BLaER1 treated with 17β-estradiol and CSF1 and Interleukin-3, amounts not matched to agents 10 nM and 100 nM (cell line): ENCODE measurements around the gene MYOZ3.
A peak's percentile ranks its signal among the peaks of the same experiment; 100 is the strongest.

Source experiments
- H3K27ac ChIP-seq, 11 experiments: shearing (Covaris generic); formaldehyde crosslinking; 2 replicates each; pipeline ENCODE4 v1.8.1; 2022
- H3K27me3 ChIP-seq, 11 experiments: shearing (Covaris generic); formaldehyde crosslinking; 2 replicates each; pipeline ENCODE4 v1.8.1; 2022
- H3K36me3 ChIP-seq, 11 experiments: shearing (Covaris generic); formaldehyde crosslinking; 2 replicates each; pipeline ENCODE4 v1.8.1; 2022
- H3K4me1 ChIP-seq, 10 experiments: shearing (Covaris generic); formaldehyde crosslinking; 2 replicates each; pipeline ENCODE4 v1.8.1; 2022
- H3K4me2 ChIP-seq, 11 experiments: shearing (Covaris generic); formaldehyde crosslinking; 2 replicates each; pipeline ENCODE4 v1.8.1; 2022
- H3K4me3 ChIP-seq, 10 experiments: shearing (Covaris generic); formaldehyde crosslinking; 2 replicates each; pipeline ENCODE4 v1.8.1; 2022
- H3K9ac ChIP-seq, 11 experiments: shearing (Covaris generic); formaldehyde crosslinking; 2 replicates each; pipeline ENCODE4 v1.8.1; 2022
- H3K9me3 ChIP-seq, 11 experiments: shearing (Covaris generic); formaldehyde crosslinking; replicated peaks in 1 of 11; 2 replicates each; pipeline ENCODE4 v1.8.1; 2022
- H4K20me1 ChIP-seq, 11 experiments: shearing (Covaris generic); formaldehyde crosslinking; 2 replicates each; pipeline ENCODE4 v1.8.1; 2022
- Cebpa-rat ChIP-seq, 11 experiments: shearing (Covaris generic); IDR thresholded peaks; 2 replicates each; pipeline ENCODE4 v1.8.1; 2022

MYOZ3 gene

DNA sequence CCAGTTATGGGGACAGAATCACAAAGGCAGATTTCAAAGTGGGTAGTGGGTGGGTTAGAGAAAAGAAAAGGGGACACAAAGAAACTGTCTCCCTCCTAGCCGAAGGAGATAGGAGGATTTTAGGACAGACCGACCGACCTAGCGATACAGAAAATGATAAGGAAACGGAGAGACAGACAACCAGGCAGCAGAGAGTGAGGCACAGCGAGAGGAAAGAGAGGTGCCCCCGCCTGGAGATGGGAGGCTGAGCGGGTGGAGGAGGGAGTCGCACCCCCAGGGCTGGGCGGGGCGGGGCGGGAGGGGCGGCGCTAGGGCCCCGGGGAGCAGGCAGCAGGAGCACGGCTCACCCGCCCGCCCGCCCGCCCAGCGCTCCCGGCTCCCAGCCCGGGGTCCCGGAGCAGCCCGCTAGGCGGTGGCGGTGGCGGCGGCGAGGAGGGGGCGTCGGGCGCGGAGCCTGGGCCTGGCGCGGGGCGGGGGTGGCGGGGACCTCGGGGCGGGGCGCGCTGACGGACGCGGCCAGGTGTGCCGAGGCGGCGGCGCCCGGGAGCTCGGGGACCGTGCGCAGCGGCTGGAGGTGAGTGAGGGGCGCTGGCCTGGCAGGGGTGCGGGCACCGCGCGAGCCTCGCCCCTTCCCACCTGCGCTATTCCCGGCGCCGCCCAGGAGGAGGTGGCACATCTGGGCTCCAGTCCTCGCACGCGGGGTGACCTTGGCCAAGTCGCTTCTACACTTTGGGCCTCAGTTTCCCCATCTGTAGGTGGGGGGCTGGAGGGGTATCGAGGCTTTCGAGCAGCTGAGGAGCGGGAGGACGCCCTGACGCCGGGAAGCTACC, 36.5 kb upstream of the MYOZ3 start:
- H3K4me3 ChIP-seq = peak overlapping the region; percentile 65 to 84 (median 72)
- H3K27me3 ChIP-seq = peaks cover 0 to 14% (median 0%) of the 10 kb centered on the region in 11 experiments; a peak in 5 of 22 replicates
- peak overlapping the region; percentile 97 to 100 (median 100) for H3K4me2 ChIP-seq
- H3K36me3 ChIP-seq = 0 out of 22 replicates have a peak, but pooled peaks cover 0 to under 1% (median 0%) of the 10 kb centered on the region in 11 experiments
- peaks cover 64 to 97% (median 92%) of the 10 kb centered on the region in 10 experiments for H3K4me1 ChIP-seq
- TF ChIP-seq Cebpa-rat (IDR thresholded peaks at IDR 0.05) = no peak
- H3K9me3 ChIP-seq = no peaks in the 10 kb centered on the region
- peak overlapping the region in 10 of 11 experiments; percentile 34 to 70 (median 62); a peak in 20 of 22 replicates for H3K27ac ChIP-seq
- H3K9ac ChIP-seq = peak overlapping the region; percentile 65 to 84 (median 75)
- no peaks in the 10 kb centered on the region; a peak in 3 of 22 replicates for H4K20me1 ChIP-seq

DNA sequence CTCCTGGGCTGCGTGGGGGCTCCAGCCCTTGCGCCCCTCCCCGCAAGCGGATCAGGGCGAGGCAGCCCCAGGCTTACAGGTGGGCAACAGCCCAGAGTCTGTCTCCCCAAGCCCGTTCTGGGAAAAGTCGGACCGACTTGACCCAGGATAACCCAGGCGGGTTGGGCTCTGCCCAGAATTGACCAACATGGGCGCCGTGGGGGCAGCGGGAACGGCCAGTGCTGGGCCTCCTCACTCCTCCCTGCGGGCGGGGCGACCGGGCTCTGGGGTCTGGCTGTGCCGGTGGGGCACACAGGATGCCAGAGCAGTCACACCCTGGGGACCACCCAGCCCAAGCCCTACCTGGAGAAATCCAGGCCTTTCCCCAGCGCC, 35.9 kb upstream of the MYOZ3 start:
- Histone ChIP-seq H4K20me1 (no peaks in the 10 kb centered on the region; a peak in 4 of 22 replicates), H3K9me3 (no peaks in the 10 kb centered on the region), H3K36me3 (peaks cover 0 to 7% (median 0%) of the 10 kb centered on the region in 11 experiments; a peak in 1 of 22 replicates), H3K4me2 (peak overlapping the region; percentile 97 to 100 (median 100)), H3K9ac (peak overlapping the region; percentile 65 to 84 (median 75)), H3K27ac (peak overlapping the region in 10 of 11 experiments; percentile 34 to 70 (median 62); a peak in 20 of 22 replicates), H3K4me1 (peaks cover 60 to 97% (median 91%) of the 10 kb centered on the region in 10 experiments), H3K4me3 (peak overlapping the region; percentile 65 to 84 (median 72)), H3K27me3 (peaks cover 0 to 9% (median 0%) of the 10 kb centered on the region in 11 experiments; a peak in 5 of 22 replicates)
- no peak for TF ChIP-seq Cebpa-rat (IDR thresholded peaks at IDR 0.05)

DNA sequence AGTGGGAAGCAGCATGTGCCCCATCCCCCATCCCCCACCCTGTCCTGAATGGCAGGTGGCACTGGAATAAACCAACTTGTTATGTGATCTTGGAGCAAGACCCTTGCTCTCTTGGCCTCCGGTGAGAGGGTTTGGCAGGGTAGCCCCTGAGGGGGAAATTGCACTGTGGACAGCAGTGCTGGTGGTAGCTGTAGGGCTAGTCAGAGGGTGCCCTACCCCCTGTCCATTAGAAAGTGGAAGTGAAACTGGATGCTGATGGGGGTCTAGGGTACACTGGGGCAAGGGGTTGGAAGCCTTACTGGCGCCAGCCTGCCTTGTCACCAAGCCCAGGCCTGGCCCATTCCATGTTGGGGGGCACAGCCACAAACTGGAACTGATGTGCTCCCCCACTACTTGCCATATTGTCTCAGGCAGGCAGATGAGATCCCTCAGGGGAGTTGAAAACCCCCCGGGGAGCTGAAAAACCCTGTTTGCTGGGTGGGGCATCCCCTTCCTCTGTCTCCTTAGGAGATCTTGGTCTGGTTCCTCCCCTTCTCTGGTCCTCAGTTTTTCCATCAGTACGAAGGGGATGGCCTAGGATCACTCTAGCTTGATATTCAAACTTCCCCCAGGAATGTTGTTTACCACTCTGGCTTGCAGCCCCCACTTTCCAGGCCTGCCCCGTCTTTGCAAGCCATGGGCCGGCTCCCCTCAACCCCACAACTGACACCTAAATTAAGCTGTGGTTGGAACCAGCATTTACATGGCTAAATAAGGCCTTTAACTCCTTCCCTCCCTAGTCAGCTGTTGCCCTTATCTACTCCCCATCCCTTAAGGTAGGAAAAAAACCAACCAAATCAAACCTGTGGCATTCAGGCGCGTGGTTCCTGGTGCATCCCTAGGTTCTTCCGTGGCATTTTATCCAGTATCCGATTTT, 35.0 kb upstream of the MYOZ3 start:
- peaks cover 0 to 7% (median 0%) of the 10 kb centered on the region in 11 experiments; a peak in 2 of 22 replicates for H3K36me3 ChIP-seq
- H3K4me2 ChIP-seq = peak overlapping the region; percentile 97 to 100 (median 100)
- H3K9me3 ChIP-seq = no peaks in the 10 kb centered on the region
- H3K4me3 ChIP-seq = peak overlapping the region in 9 of 10 experiments; percentile 67 to 84 (median 73); a peak in 19 of 20 replicates
- peak overlapping the region in 8 of 11 experiments; percentile 65 to 84 (median 76); a peak in 14 of 22 replicates for H3K9ac ChIP-seq
- H4K20me1 ChIP-seq = no peaks in the 10 kb centered on the region; a peak in 4 of 22 replicates
- H3K4me1 ChIP-seq = peaks cover 60 to 97% (median 91%) of the 10 kb centered on the region in 10 experiments
- H3K27me3 ChIP-seq = peaks cover 0 to 9% (median 0%) of the 10 kb centered on the region in 11 experiments; a peak in 5 of 22 replicates
- no peak for TF ChIP-seq Cebpa-rat (IDR thresholded peaks at IDR 0.05)
- H3K27ac ChIP-seq = peak overlapping the region in 8 of 11 experiments; percentile 0 to 70 (median 62); a peak in 13 of 22 replicates

DNA sequence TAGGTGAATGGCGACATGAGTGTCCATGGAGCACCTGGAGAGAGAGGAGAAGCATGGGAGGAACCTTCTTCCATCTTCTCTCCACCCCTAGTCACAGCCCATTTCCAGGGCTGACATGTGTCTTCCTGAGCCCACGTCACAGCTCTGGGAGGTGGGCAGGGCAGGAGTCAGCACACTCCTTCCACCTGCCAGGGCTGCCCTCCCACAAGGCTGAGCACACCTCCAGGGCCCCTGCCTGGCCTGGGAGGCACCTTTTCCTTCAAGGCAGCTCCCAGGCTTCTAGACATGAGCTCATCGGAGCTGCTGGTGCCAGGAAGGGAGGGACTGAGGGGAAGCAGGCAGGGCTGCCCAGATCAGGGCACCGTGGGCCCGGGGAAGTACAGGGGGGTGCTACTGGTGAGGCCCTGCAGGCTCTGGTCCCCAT, 34.2 kb upstream of the MYOZ3 start:
- H3K4me3 ChIP-seq = peak overlapping the region in 5 of 10 experiments; percentile 70 to 84 (median 74); a peak in 8 of 20 replicates
- H3K4me1 ChIP-seq = peaks cover 60 to 97% (median 89%) of the 10 kb centered on the region in 10 experiments
- H3K27ac ChIP-seq = peak overlapping the region in 4 of 11 experiments; percentile 45 to 70 (median 65); a peak in 7 of 22 replicates
- peak overlapping the region in 5 of 11 experiments; percentile 73 to 84 (median 78); a peak in 5 of 22 replicates for H3K9ac ChIP-seq
- no peaks in the 10 kb centered on the region for H3K9me3 ChIP-seq
- H3K4me2 ChIP-seq = peak overlapping the region; percentile 97 to 100 (median 100)
- peaks cover 0 to 9% (median 0%) of the 10 kb centered on the region in 11 experiments; a peak in 5 of 22 replicates for H3K27me3 ChIP-seq
- peaks cover 0 to 14% (median 0%) of the 10 kb centered on the region in 11 experiments; a peak in 2 of 22 replicates for H3K36me3 ChIP-seq
- peaks cover 0 to 3% (median 0%) of the 10 kb centered on the region in 11 experiments; a peak in 4 of 22 replicates for H4K20me1 ChIP-seq
- no peak for TF ChIP-seq Cebpa-rat (IDR thresholded peaks at IDR 0.05)

DNA sequence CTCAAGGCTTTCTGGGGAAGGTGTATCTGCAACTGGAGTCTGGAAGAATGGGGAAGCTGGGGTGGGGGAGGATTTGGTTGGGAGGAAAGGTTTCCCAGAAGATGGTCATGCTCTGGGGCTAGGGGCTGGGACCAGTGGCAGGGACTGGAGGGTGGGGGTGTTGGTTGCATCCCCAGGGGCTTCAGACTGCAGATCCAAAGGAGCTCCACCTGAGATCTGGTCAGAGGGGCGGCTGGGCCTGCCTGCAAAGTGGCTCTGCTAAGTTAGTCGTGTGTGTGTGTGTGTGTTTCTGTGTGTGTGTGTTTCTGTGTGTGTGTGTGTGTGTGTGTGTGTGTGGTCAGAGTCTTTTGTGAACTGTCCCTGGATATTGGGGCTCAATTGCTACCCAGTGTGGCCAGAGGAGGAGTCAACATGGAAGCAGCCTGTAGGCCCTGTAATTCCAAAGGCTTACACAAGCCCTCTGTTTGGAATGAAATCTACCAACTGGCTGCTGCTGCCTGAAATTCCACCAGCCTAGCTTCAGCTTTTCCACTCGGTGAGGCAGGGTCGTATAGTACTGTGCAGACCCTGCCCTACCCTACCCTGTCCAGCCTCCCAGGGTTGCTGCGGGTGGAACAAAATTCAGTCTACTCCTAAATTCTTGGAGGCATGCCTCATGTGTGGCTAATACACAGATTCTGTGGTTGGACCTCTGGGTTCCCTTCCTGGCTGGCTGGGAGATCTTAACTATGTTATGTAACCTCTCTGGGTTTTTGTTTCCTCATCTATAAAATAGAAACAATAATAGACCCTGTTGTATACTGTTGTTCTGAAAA, 33.1 kb upstream of the MYOZ3 start:
- H4K20me1 ChIP-seq = peaks cover 0 to 3% (median 0%) of the 10 kb centered on the region in 11 experiments; a peak in 4 of 22 replicates
- no peaks in the 10 kb centered on the region for H3K9me3 ChIP-seq
- H3K4me2 ChIP-seq = peak overlapping the region; percentile 62 to 100 (median 100)
- H3K27ac ChIP-seq = peak overlapping the region in 3 of 11 experiments; percentile 3 to 35 (median 24); a peak in 3 of 22 replicates
- peak overlapping the region in 2 of 11 experiments; percentile 10 to 29; a peak in 2 of 22 replicates for H3K9ac ChIP-seq
- peaks cover 0 to 9% (median 0%) of the 10 kb centered on the region in 11 experiments; a peak in 5 of 22 replicates for H3K27me3 ChIP-seq
- no peak for TF ChIP-seq Cebpa-rat (IDR thresholded peaks at IDR 0.05)
- H3K4me3 ChIP-seq = 0 out of 20 replicates have a peak overlapping the region, but pooled peaks of 1 of the 10 experiments have one; percentile 84
- peaks cover 52 to 95% (median 83%) of the 10 kb centered on the region in 10 experiments for H3K4me1 ChIP-seq
- H3K36me3 ChIP-seq = peaks cover 0 to 16% (median 0%) of the 10 kb centered on the region in 11 experiments; a peak in 2 of 22 replicates

DNA sequence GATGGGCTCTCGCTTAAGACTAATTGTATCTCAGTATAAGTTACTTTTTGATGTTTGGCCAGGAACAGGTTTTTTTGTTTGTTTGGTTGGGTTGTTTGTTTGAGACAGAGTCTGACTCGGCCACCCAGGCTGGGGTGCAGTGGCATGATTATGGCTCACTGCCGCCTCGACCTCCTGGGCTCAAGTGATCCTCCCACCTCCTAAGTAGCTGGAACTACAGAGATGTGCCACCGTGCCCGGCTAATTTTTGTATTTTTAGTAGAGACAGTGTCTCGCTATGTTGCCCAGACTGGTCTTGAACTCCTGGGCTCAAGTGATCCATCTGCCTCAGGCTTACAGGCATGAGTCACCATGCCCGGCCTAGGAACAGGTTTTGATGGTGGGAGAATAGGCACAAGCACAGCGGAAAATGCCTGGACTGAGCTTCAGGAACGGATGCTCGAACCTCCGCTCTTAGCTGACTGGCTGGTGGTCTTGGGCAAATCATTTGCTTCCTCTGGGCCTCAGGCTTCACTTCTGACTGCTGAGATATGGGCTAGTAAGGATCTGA, 32.0 kb upstream of the MYOZ3 start:
- H3K4me2 ChIP-seq = peak overlapping the region in 9 of 11 experiments; percentile 1 to 100 (median 100); a peak in 15 of 22 replicates
- H3K9ac ChIP-seq = 0 out of 22 replicates have a peak overlapping the region, but pooled peaks of 1 of the 11 experiments have one; percentile 9
- peaks cover 42 to 92% (median 73%) of the 10 kb centered on the region in 10 experiments for H3K4me1 ChIP-seq
- H3K27me3 ChIP-seq = peaks cover 0 to 9% (median 0%) of the 10 kb centered on the region in 11 experiments; a peak in 5 of 22 replicates
- H4K20me1 ChIP-seq = peaks cover 0 to 3% (median 0%) of the 10 kb centered on the region in 11 experiments; a peak in 4 of 22 replicates
- no peak overlapping the region for H3K4me3 ChIP-seq
- H3K36me3 ChIP-seq = peaks cover 0 to 16% (median 0%) of the 10 kb centered on the region in 11 experiments; a peak in 2 of 22 replicates
- no peaks in the 10 kb centered on the region for H3K9me3 ChIP-seq
- peak overlapping the region in 1 of 11 experiments; percentile 29; a peak in 2 of 22 replicates for H3K27ac ChIP-seq
- no peak for TF ChIP-seq Cebpa-rat (IDR thresholded peaks at IDR 0.05)

DNA sequence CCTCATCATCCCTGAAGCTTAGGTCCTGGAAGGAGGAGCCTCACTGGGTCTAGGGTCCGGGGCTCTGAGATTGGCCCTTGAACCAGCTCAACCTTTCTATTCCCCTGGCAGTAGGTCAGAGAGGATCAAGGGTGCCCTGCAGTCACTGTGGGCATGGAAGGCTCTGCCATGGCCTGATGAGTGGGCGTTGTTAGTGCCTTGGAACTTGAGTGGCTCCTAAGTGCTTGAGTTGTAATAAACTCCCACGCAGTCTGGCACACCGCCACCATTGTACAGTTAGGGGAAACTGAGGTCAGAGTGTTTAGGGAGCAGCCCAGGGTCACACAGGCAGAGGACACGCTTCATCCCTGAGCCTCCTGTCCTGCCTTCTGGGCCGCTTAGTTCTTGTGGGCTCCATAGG, 31.0 kb upstream of the MYOZ3 start:
- Histone ChIP-seq H4K20me1 (peaks cover 0 to 3% (median 0%) of the 10 kb centered on the region in 11 experiments; a peak in 4 of 22 replicates), H3K9ac (no peak overlapping the region), H3K36me3 (peaks cover 0 to 16% (median 0%) of the 10 kb centered on the region in 11 experiments; a peak in 2 of 22 replicates), H3K4me1 (peaks cover 36 to 94% (median 67%) of the 10 kb centered on the region in 10 experiments), H3K27me3 (peaks cover 0 to 7% (median 0%) of the 10 kb centered on the region in 11 experiments; a peak in 5 of 22 replicates), H3K4me3 (no peak overlapping the region), H3K9me3 (no peaks in the 10 kb centered on the region), H3K27ac (no peak overlapping the region; a peak in 1 of 22 replicates), H3K4me2 (no peak overlapping the region)
- no peak for TF ChIP-seq Cebpa-rat (IDR thresholded peaks at IDR 0.05)
